GM21515 (cell line): ENCODE results near the gene MYO5B.

Source experiments
- ATAC-seq: cut with Tn5 transposase; IDR thresholded peaks from one replicate; pipeline ENCODE4 v1.9.1; 2021; ENCODE audit not compliant: unreplicated experiment

Gene MYO5B

DNA sequence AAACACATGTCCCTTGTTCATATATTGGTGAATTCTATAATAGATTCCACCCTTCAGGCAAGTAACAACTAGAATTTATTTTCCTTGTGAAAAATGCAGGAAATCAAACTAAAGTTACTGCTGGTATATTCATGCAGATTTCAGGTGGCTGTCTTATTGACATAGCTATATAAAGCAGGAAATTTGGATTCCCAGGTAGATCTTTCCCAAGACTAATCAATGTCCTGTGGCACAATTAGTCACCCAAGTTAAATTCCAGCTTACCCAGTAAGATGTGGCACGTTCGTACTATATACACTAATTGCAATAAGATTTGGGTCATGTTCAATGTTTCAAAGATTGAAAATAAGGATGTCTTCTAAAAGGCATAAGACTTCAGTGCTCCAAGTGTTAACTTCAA, 42.0 kb downstream of the MYO5B start:
- no peak for ATAC-seq

GRCh38 chr18:50151926-50152325, 43.0 kb downstream of the MYO5B start:
- ATAC-seq: no peak

DNA sequence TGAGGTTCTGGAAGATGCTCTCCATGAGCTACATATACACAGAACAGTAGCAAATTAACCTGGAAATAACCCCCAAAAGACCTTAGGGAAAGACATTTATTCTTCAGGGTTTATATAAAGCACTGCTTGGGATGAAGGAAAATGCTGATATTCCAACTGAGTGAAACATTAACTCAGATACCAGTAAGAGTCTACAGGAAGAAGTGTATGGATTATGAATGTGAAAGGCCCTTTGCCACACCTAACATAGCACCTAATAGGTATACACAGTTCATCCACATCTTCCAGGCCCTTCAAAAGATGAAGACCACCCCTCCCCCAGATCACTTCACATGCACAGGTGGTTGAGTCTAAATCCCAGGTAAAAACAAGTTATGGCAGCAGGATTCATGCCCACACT, 50.4 kb downstream of the MYO5B start:
- ATAC-seq: no peak

DNA sequence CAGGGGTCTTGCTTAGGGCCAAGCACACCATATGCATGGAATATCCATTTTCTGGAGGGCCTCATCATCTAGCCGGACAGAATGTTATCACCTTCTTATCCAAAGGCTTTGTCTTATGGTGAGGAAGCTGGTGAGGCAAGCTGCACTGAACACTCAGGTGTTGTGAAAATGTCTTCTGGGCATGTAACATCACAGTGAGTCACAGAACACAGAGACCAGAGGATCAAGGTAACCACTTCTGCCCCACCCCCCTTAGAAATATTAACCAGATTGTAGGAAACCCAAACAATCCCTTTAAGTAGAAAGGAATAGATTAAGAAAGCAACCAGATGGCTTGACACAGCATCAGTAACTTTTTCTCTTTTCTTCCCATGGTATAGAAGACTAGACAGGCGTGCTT, 51.1 kb downstream of the MYO5B start:
- ATAC-seq: no peak

- no peak for ATAC-seq
Measured at GRCh38 chr18:50143294-50143693, 51.7 kb downstream of the MYO5B start.

DNA sequence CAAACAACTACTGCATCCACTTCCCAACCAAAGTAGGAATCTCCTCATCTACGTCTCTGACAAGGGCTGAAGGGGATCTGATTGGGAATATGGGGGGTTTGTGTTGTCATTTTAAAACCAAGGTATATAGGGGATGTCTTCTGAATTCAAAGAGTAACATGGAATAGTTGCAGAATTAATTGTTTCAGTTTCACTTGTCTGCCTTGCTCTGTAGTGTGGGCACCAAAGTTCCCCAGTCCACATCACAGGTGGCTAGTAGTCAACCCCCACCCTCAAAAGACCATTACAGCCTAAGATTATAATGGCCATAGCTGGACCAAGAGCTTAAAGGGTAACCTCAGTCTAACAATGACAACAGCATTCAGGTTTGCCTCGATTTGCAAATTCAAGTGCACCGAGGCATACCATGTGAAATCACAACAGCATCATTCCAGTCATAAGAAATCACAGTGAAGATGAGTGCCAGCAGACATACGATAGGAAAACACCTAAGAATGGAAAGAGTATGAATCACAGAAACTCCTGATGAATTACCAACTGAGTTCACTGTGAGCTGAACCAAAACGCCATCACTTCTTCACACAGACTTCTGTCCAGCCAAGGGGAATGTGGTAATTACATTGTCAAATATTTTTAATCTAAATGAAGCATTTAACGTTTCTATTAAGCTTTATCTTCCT, 52.4 kb downstream of the MYO5B start:
- no peak for ATAC-seq

DNA sequence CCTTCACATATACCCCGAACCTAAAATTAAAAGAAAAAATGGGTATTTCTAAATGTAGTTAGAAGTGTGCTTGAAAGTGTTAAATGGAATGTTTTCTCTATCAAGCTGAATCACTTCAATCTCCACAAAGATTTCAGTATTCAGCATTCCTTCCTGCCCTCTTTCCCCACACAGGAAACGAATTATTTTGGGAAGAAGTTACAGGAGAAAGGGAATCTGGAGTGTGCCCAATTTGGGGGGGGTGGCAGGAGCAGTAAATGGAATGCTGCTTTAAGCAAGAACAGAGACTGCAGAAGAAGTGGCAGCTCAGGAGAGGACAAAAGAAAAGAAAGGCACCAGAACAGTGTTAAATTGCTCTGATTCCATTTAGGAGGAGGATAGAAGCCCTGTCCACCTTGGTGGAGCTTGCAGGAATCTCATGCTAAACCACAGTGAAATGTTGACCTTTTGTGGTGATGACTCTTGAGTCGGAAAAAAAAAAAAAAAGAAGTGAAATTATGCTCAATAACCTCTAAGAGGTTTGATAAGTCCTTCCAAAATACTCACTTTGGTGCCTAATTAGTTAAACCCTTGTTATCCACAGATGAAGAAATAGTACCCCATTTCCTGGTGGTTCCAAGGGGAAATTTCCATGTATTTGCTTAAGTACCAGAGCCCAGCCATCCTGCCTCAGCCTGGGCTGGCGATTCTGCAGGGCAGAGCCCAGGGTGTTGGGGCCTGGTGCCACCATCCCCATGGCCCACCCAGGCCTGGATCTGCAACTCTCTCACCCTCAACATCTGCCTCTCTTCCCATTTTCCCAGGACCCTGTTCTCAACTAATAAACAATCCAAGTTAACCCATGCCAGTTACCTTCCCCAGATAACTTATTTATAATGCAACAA, 56.5 kb downstream of the MYO5B start:
- ATAC-seq: no peak

- ATAC-seq: no peak
Measured at GRCh38 chr18:50135903-50136302, 59.0 kb downstream of the MYO5B start.

DNA sequence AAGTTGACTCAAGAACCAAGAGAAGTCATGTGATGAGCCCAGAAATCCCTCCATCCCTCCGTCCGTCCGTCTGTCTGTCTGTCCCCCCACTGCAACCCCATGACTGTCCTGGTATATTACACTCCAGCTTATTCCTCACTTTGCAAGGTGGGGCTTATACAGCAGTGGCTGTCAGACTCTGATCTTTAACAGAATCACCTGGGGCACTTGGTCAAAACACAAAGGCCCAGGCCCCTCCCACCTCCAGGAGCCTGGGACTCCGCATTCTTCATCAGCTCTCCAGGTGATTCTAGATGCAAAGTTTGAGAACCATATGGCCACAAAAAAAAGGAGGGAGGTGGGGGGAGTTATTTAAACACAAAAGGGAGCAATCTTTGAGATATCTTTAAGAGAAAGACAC, 61.4 kb downstream of the MYO5B start:
- ATAC-seq: no peak

GRCh38 chr18:50131591-50131990, 63.4 kb downstream of the MYO5B start:
- no peak for ATAC-seq

DNA sequence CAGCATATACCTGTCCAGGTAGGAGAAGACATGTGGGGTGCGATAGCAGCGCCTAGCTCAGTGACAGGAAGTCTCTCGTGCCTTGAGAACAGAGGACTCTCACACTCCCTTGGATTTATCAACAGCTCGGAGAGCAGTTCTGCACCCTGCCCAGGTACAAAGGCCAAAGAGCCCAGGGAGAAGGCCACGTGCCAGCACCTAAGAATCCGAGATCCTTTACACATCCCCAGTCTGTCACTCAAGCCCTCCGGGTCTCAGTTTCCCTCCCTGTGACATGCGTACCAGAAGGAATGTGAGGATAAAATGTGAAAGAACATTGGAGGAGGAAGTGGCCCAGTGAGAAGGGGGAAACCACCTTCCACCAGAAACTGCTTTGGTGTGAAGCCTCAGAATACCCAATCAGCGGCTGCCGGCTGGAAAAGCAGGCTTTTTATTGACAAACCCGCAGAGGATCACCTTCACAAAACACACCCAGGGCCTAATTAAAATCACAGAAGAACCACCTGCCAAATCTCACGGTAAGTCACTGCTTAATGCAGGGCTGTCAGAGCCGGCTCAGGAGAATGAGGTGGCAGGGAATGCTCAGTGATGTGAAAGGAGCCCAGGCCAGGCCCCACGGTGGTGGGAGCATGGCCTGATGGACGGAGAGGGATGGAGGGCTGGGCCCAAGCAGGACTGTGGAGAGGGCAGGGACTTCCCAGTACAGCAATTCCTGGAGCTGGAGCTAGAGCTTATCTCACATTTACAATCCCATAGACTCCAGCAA, 66.3 kb downstream of the MYO5B start:
- ATAC-seq: no peak

- ATAC-seq: no peak
Measured at GRCh38 chr18:50127516-50128210, 67.3 kb downstream of the MYO5B start.

- no peak for ATAC-seq
Measured at GRCh38 chr18:50126471-50126870, 68.5 kb downstream of the MYO5B start.

GRCh38 chr18:50125456-50125855, 69.5 kb downstream of the MYO5B start:
- ATAC-seq: no peak

- ATAC-seq: no peak
Measured at GRCh38 chr18:50119296-50119695, 75.7 kb downstream of the MYO5B start.

DNA sequence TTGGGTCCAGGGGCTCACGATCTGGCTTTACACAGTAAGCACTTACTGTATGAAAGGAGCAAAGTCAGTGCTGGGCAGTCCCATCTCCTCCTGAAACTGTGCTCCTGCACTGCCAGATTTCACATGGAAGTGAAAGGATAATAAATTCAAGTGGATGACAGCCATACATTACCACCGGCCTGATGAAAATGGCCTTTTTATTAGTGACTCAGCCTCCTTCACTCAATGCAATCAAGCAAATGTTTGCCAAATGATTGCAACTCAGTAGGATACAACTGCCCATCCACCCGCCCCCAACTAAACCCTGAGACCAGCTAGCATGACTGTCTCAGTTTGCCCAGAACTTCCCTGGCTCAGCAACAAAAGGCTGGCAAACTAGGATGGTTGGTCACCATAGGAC, 77.1 kb downstream of the MYO5B start:
- no peak for ATAC-seq

GRCh38 chr18:50115095-50115494, 79.9 kb downstream of the MYO5B start:
- no peak for ATAC-seq

DNA sequence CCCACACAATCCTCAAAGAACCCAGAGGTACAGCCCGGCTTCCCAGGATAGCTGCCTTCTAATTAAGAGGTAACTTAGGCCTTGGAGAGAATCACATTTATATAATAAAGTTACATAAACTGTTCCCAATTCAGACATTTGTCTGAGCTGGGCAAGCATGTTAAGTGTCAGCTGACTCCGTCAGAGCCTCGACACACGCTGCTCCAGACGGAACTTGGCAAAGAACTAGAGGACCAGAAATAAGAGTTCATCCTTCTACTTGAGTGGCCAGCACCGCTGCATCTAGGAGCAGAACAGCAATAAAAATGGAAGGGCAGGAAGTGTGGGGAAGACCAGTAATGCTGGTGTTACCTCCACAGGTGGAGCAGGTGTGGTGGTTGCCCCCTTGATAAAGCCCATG, 80.5 kb downstream of the MYO5B start:
- ATAC-seq: no peak

- no peak for ATAC-seq
Measured at GRCh38 chr18:50113726-50114125, 81.2 kb downstream of the MYO5B start.

- no peak for ATAC-seq
Measured at GRCh38 chr18:50111398-50111797, 83.5 kb downstream of the MYO5B start.

DNA sequence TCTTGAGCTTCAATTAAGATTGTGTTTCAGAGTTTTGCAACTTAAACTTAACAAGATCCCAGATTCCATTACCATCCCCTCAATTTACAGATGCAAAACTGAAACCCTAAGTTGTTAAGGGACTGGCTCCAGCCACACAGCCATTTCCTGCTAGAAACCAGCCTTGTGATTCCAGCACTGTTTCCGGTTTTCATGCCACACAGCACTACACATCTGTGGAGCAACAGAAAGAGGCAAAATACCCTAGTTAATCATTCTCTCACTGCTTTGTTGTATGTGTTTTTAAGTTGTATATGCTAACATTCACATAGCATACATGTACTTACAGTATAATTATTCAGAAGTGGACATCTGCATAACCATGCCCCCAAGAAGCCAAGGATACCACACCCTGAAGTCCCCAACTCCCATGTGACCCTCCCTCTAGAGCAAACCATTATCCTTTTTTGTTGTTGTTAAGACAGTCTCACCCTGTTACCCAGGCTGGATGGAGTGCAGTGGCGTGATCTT, 87.4 kb downstream of the MYO5B start:
- no peak for ATAC-seq
